ENCODE data around the gene EEPD1.
"Not testable (repeated sequence)": the region's sequence is repeated elsewhere in the genome, so short reads cannot be mapped to it uniquely, and the experiment has no call there.

Gene EEPD1

DNA sequence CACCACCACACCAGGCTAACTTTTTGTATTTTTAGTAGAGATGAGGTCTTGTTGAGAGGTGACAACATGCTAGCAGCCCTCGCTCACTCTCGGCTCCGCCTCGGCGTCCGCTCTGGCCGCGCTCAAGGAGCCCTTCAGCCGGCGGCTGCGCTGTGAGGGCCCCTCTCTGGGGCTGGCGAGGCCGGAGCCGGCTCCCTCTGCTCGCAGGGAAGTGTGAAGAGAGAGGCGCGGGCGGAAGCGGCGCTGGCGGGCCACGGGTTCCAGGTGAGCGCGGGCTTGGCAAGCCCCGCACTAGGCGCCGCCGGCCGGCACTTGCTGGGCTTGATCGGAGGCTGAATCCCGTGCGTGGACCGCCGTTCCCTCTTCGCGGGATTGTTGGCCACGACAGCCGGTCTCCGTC is 83.0 kb downstream of the EEPD1 start:
- no peak for TF ChIP-seq ZNF8 (CRISPR knock-in tag; IDR thresholded peaks at IDR 0.05)
- TF ChIP-seq, protein P1, sequence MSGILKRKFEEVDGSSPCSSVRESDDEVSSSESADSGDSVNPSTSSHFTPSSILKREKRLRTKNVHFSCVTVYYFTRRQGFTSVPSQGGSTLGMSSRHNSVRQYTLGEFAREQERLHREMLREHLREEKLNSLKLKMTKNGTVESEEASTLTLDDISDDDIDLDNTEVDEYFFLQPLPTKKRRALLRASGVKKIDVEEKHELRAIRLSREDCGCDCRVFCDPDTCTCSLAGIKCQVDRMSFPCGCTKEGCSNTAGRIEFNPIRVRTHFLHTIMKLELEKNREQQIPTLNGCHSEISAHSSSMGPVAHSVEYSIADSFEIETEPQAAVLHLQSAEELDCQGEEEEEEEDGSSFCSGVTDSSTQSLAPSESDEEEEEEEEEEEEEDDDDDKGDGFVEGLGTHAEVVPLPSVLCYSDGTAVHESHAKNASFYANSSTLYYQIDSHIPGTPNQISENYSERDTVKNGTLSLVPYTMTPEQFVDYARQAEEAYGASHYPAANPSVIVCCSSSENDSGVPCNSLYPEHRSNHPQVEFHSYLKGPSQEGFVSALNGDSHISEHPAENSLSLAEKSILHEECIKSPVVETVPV (CRISPR knock-in tag; IDR thresholded peaks at IDR 0.05), result no peak
- TF ChIP-seq RARB (CRISPR knock-in tag; IDR thresholded peaks at IDR 0.05), result no peak
- no peak for TF ChIP-seq CSDC2 (CRISPR knock-in tag; IDR thresholded peaks at IDR 0.05)
- TF ChIP-seq, protein P2, sequence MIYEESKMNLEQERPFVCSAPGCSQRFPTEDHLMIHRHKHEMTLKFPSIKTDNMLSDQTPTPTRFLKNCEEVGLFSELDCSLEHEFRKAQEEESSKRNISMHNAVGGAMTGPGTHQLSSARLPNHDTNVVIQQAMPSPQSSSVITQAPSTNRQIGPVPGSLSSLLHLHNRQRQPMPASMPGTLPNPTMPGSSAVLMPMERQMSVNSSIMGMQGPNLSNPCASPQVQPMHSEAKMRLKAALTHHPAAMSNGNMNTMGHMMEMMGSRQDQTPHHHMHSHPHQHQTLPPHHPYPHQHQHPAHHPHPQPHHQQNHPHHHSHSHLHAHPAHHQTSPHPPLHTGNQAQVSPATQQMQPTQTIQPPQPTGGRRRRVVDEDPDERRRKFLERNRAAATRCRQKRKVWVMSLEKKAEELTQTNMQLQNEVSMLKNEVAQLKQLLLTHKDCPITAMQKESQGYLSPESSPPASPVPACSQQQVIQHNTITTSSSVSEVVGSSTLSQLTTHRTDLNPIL (CRISPR knock-in tag; IDR thresholded peaks at IDR 0.05; ENCODE audit: low read depth), result no peak
- no peak for TF ChIP-seq GLIS3 (CRISPR knock-in tag; IDR thresholded peaks at IDR 0.05)
- TF ChIP-seq PPARA (CRISPR knock-in tag; IDR thresholded peaks at IDR 0.05; ENCODE audit: borderline replicate concordance), result no peak
- no peak for TF ChIP-seq ISL1 (CRISPR knock-in tag; IDR thresholded peaks at IDR 0.05)
- TF ChIP-seq, protein P3, sequence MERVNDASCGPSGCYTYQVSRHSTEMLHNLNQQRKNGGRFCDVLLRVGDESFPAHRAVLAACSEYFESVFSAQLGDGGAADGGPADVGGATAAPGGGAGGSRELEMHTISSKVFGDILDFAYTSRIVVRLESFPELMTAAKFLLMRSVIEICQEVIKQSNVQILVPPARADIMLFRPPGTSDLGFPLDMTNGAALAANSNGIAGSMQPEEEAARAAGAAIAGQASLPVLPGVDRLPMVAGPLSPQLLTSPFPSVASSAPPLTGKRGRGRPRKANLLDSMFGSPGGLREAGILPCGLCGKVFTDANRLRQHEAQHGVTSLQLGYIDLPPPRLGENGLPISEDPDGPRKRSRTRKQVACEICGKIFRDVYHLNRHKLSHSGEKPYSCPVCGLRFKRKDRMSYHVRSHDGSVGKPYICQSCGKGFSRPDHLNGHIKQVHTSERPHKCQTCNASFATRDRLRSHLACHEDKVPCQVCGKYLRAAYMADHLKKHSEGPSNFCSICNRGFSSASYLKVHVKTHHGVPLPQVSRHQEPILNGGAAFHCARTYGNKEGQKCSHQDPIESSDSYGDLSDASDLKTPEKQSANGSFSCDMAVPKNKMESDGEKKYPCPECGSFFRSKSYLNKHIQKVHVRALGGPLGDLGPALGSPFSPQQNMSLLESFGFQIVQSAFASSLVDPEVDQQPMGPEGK (CRISPR knock-in tag; IDR thresholded peaks at IDR 0.05; ENCODE audit: borderline replicate concordance), result no peak
- no peak for TF ChIP-seq TCF4 (CRISPR knock-in tag; IDR thresholded peaks at IDR 0.05; ENCODE audit: borderline replicate concordance)
- no peak for TF ChIP-seq ZNF70 (CRISPR knock-in tag; IDR thresholded peaks at IDR 0.05)
- TF ChIP-seq TOX (CRISPR knock-in tag; IDR thresholded peaks at IDR 0.05; ENCODE audit: borderline replicate concordance), result no peak
- TF ChIP-seq ESRRG (CRISPR knock-in tag; IDR thresholded peaks at IDR 0.05), result no peak
- TF ChIP-seq ZC3H10 (CRISPR knock-in tag; IDR thresholded peaks at IDR 0.05), result no peak
- no peak for TF ChIP-seq ZFP3 (CRISPR knock-in tag; IDR thresholded peaks at IDR 0.05)
- TF ChIP-seq ZFP30 (CRISPR knock-in tag; IDR thresholded peaks at IDR 0.05), result no peak
- TF ChIP-seq SNAI2 (CRISPR knock-in tag; IDR thresholded peaks at IDR 0.05), result no peak
- TF ChIP-seq ARNTL (CRISPR knock-in tag; IDR thresholded peaks at IDR 0.05; ENCODE audit: borderline replicate concordance, low read depth), result no peak
- TF ChIP-seq, protein P4, sequence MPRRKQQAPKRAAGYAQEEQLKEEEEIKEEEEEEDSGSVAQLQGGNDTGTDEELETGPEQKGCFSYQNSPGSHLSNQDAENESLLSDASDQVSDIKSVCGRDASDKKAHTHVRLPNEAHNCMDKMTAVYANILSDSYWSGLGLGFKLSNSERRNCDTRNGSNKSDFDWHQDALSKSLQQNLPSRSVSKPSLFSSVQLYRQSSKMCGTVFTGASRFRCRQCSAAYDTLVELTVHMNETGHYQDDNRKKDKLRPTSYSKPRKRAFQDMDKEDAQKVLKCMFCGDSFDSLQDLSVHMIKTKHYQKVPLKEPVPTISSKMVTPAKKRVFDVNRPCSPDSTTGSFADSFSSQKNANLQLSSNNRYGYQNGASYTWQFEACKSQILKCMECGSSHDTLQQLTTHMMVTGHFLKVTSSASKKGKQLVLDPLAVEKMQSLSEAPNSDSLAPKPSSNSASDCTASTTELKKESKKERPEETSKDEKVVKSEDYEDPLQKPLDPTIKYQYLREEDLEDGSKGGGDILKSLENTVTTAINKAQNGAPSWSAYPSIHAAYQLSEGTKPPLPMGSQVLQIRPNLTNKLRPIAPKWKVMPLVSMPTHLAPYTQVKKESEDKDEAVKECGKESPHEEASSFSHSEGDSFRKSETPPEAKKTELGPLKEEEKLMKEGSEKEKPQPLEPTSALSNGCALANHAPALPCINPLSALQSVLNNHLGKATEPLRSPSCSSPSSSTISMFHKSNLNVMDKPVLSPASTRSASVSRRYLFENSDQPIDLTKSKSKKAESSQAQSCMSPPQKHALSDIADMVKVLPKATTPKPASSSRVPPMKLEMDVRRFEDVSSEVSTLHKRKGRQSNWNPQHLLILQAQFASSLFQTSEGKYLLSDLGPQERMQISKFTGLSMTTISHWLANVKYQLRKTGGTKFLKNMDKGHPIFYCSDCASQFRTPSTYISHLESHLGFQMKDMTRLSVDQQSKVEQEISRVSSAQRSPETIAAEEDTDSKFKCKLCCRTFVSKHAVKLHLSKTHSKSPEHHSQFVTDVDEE (CRISPR knock-in tag; IDR thresholded peaks at IDR 0.05), result no peak
- TF ChIP-seq ZNF565 (CRISPR knock-in tag; conservative IDR thresholded peaks at IDR 0.05; ENCODE audit: low read depth), result no peak
- ATAC-seq, result no peak

DNA sequence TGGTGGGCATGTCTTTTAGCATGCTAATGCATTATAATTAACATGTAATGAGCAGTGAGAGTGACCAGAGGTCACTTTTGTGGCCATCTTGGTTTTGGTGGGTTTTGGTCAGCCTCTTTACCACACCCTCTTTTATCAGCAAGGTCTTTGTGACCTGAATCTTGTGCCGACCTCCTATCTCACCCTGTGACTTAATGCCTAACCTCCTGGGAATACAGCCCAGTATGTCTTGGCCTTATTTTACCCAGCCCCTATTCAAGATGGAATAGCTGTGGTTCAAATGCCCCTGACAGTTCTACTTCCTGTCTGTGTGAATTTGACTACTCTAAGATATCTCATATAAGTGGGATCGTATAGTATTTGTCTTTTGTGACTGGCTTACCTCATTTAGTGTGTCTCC is 85.1 kb downstream of the EEPD1 start:
- ATAC-seq, result no peak
- TF ChIP-seq ZNF70 (CRISPR knock-in tag; IDR thresholded peaks at IDR 0.05), result no peak
- TF ChIP-seq PPARA (CRISPR knock-in tag; IDR thresholded peaks at IDR 0.05; ENCODE audit: borderline replicate concordance), result no peak
- TF ChIP-seq ISL1 (CRISPR knock-in tag; IDR thresholded peaks at IDR 0.05), result no peak
- no peak for TF ChIP-seq SNAI2 (CRISPR knock-in tag; IDR thresholded peaks at IDR 0.05)

DNA sequence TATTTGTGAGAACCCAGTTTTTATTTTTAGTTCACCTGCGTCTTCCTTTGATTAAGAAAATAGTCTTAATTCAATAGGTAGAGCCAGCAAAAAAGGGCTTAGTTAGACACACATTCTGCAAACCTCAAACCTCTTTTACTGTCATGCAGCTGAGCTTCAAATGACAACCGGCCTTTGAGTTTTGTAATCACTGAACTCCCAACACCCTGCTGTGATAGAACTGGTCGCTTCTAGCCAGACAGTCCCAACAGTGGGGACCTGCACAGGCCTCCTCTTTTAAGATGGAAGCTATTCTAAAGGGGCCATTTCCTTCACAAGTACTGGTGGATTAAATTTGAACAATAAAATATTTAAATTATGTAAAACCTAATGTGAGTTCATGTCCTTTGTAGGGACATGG is 90.3 kb downstream of the EEPD1 start:
- ATAC-seq, result not testable (repeated sequence)

DNA sequence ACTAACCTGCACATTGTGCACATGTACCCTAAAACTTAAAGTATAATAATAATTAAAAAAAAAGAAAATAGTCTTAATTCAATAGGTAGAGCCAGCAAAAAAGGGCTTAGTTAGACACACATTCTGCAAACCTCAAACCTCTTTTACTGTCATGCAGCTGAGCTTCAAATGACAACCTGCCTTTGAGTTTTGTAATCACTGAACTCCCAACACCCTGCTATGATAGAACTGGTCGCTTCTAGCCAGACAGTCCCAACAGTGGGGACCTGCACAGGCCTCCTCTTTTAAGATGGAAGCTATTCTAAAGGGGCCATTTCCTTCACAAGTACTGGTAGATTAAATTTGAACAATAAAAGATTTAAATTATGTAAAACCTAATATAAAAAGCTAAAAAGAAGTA is 90.9 kb downstream of the EEPD1 start:
- not testable (repeated sequence) for ATAC-seq

DNA sequence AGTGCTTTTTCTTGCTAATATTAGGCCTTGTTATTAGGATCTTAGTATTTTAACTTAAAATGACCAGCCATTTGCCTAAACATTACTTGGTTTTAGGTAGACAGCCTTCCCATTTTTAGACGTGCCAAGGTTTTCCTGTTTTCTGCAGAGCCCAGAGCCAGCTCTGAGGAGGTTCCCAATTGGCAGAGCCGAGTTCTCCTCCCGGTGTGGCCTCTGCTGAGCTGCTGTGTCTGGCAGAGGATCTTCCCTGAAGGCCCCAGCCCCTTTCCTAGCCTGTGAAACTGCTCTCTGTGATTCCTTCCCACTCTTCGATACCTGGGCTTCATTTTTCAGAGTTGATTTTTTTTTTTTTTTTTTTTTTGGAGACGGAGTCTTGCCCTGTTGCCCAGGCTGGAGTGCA is 91.4 kb downstream of the EEPD1 start:
- no peak for ATAC-seq
- TF ChIP-seq, protein P5, sequence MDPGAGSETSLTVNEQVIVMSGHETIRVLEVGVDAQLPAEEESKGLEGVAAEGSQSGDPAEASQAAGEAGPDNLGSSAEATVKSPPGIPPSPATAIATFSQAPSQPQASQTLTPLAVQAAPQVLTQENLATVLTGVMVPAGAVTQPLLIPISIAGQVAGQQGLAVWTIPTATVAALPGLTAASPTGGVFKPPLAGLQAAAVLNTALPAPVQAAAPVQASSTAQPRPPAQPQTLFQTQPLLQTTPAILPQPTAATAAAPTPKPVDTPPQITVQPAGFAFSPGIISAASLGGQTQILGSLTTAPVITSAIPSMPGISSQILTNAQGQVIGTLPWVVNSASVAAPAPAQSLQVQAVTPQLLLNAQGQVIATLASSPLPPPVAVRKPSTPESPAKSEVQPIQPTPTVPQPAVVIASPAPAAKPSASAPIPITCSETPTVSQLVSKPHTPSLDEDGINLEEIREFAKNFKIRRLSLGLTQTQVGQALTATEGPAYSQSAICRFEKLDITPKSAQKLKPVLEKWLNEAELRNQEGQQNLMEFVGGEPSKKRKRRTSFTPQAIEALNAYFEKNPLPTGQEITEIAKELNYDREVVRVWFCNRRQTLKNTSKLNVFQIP (CRISPR knock-in tag; IDR thresholded peaks at IDR 0.05; ENCODE audit: borderline replicate concordance, low read depth), result no peak
- TF ChIP-seq TOX (CRISPR knock-in tag; IDR thresholded peaks at IDR 0.05; ENCODE audit: borderline replicate concordance) (no peak), ZNF70 (CRISPR knock-in tag; IDR thresholded peaks at IDR 0.05) (no peak), PPARA (CRISPR knock-in tag; IDR thresholded peaks at IDR 0.05; ENCODE audit: borderline replicate concordance) (no peak), OSR1 (CRISPR knock-in tag; IDR thresholded peaks at IDR 0.05) (no peak), CSDC2 (CRISPR knock-in tag; IDR thresholded peaks at IDR 0.05) (no peak), ZFP3 (CRISPR knock-in tag; IDR thresholded peaks at IDR 0.05) (no peak), TCF4 (CRISPR knock-in tag; IDR thresholded peaks at IDR 0.05; ENCODE audit: borderline replicate concordance) (no peak), ZC3H10 (CRISPR knock-in tag; IDR thresholded peaks at IDR 0.05) (no peak), ARNTL (CRISPR knock-in tag; IDR thresholded peaks at IDR 0.05; ENCODE audit: borderline replicate concordance, low read depth) (no peak)
- TF ChIP-seq, protein P2 (CRISPR knock-in tag; IDR thresholded peaks at IDR 0.05; ENCODE audit: low read depth), result no peak
- TF ChIP-seq, protein P3 (CRISPR knock-in tag; IDR thresholded peaks at IDR 0.05; ENCODE audit: borderline replicate concordance), result no peak

Data from SK-N-SH treated with all-trans-retinoic acid at 6 μM for 48 hours (cell line).